Ovary (tissue), 3 donors: Measurements from ENCODE around the gene KCNAB1.

Source experiments
- POLR2A ChIP-seq: fragments of 450-650 bp; IDR thresholded peaks from one replicate; pipeline ENCODE4 v1.6.1; 2017; ENCODE audit warnings: antibody characterized with exemption, mild to moderate bottlenecking, moderate library complexity
- TF ChIP-seq, protein P1 (sequence below), 3 donors: fragments of 450-650 bp in 2 of 3; fragments of 200-600 bp in 1 of 3; IDR thresholded peaks; one replicate each; pipeline versions ENCODE4 v1.5.1 to v1.8.0; 2016 to 2022; ENCODE audit warnings: antibody characterized with exemption in 3 of 3, mild to moderate bottlenecking in 1 of 3
- donor health status: DM: no; HTN: no; CAD: no.

DNA sequence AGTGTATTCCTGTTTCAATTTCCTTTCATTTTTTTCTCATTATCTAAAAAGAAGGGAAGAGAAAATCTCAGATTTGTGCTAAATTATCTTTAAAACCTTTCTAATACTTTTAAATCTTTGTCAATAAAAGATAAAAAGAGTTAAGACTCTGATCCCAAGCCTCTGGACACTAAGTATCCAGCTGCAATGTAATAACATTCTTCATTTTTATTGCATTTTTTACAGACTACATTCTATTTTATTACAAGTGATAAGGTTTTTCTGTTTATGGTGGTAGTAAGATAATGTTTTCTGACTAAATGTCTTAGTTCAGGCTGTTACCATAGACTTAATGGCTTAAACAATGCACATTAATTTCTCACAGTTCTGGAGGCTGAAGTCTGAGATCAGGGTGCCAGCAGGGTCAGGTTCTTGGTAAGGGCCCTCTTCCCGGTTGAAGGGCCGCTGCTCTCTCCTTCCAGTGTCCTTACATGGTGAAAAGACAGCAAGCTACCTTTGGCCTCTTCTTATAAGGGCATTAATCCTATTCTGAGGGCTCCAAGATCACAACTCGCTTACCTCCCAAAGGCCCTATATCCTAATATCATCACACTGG, 19.7 kb downstream of the KCNAB1 start:
- TF ChIP-seq, protein P1, sequence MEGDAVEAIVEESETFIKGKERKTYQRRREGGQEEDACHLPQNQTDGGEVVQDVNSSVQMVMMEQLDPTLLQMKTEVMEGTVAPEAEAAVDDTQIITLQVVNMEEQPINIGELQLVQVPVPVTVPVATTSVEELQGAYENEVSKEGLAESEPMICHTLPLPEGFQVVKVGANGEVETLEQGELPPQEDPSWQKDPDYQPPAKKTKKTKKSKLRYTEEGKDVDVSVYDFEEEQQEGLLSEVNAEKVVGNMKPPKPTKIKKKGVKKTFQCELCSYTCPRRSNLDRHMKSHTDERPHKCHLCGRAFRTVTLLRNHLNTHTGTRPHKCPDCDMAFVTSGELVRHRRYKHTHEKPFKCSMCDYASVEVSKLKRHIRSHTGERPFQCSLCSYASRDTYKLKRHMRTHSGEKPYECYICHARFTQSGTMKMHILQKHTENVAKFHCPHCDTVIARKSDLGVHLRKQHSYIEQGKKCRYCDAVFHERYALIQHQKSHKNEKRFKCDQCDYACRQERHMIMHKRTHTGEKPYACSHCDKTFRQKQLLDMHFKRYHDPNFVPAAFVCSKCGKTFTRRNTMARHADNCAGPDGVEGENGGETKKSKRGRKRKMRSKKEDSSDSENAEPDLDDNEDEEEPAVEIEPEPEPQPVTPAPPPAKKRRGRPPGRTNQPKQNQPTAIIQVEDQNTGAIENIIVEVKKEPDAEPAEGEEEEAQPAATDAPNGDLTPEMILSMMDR (IDR thresholded peaks at IDR 0.05): no peak
- TF ChIP-seq POLR2A: no peak
